Memory B cell (primary cell): ENCODE results near the gene GSK3B.
A peak's percentile ranks its signal among the peaks of the same experiment; 100 is the strongest.
"Not testable (repeated sequence)": the region's sequence is repeated elsewhere in the genome, so short reads cannot be mapped to it uniquely, and the experiment has no call there.

Source experiments
- ATAC-seq: fragments of 150-1000 bp; cut with Tn5 transposase; 2 replicates; pipeline ENCODE4 v1.10.0; 2021; ENCODE audit warnings: low read depth, mild to moderate bottlenecking, moderate library complexity
- DNase-seq, 2 donors: peaks; one replicate each; pipeline ENCODE4 v3.0.0; 2022; ENCODE audit warnings: low spot score in 2 of 2
- H3K27ac Mint-ChIP-seq: one replicate; pipeline ENCODE4 v1.8.0; 2022; ENCODE audit warnings: mild to moderate bottlenecking, moderate library complexity, mixed read lengths
- H3K27me3 Mint-ChIP-seq: one replicate; pipeline ENCODE4 v1.8.0; 2022; ENCODE audit warnings: mixed read lengths
- H3K36me3 Mint-ChIP-seq: one replicate; pipeline ENCODE4 v1.8.0; 2022; ENCODE audit warnings: mild to moderate bottlenecking, mixed read lengths
- H3K4me1 Mint-ChIP-seq: one replicate; pipeline ENCODE4 v1.8.0; 2022; ENCODE audit warnings: mixed read lengths
- H3K4me3 Mint-ChIP-seq: one replicate; pipeline ENCODE4 v1.8.0; 2022; ENCODE audit warnings: mild to moderate bottlenecking, moderate library complexity, mixed read lengths
- H3K9me3 Mint-ChIP-seq: one replicate; pipeline ENCODE4 v1.8.0; 2022; ENCODE audit warnings: mixed read lengths

GSK3B gene

DNA sequence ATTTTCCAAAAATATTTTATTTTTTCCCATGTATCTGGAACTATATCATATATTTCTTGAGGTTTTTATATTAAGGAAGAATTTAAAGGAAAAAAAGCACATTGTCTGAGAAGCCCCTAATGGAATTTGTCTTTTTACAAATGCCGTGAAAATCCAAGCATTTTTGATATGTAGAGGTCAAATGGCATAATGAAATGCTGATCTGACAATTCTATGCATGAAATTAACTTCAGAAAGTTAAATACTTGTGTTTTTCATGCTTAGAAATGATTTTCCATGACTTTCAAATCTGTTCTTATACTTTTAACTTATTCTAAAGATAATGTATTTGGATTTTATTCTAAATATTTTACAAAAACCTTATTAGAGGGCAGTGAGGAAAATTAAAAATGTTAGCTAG is 193.1 kb downstream of the GSK3B start:
- Mint-ChIP-seq H3K4me3 (no peak overlapping the region), H3K36me3 (peaks cover 8% of the 10 kb centered on the region), H3K9me3 (no peaks in the 10 kb centered on the region), H3K27me3 (no peaks in the 10 kb centered on the region), H3K4me1 (no peaks in the 10 kb centered on the region), H3K27ac (no peak overlapping the region)
- DNase-seq: no peak
- no peak for ATAC-seq

DNA sequence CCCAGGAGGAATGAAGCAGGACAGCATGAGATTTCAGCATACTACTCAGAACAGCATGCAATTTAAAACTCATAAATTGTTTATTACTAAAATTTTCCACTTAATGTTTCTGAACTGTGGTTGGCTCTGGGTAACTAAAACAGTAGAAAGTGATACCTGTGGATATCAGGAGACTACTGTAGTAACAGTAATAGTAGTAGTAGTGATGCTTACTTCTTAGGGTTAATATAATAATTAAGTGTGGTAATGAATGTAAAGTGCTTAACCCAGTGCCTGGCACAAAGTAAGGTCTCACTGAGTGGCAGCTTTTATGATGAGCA is 195.1 kb downstream of the GSK3B start:
- Mint-ChIP-seq H3K27me3 (no peaks in the 10 kb centered on the region), H3K9me3 (no peaks in the 10 kb centered on the region), H3K36me3 (peaks cover 5% of the 10 kb centered on the region), H3K27ac (no peak overlapping the region), H3K4me1 (no peaks in the 10 kb centered on the region), H3K4me3 (no peak overlapping the region)
- ATAC-seq (no peak), DNase-seq (no peak)

DNA sequence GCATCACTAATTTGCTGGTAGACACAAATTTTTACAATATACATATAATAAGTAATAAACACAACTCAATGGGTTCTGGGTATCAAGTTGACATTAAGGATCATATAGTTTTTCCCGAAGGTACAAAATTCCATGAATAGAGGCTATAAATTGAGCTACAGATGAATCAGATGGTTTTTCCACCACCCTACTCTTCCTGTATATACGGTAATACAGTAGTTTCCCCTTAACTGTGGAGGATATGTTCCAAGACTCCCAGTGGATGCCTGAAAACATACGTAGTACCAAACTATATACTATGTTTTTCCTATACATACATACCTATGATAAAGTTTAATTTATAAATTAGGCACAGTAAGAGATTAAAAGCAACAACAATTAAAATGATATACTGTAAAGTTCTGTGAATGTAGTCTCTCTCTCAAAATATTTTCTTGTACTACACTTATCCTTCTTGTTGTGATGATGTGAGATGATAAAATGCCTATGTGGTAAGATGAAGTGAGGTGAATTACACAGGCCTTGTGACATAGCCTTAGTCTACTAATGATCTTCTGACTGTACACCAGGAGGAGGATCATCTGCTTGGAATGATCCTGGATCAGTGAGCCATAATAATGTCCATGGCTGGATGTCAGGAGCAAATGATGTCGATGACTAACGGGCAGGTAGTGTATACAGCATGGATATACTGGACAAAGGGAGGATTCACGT is 195.6 kb downstream of the GSK3B start:
- Mint-ChIP-seq H3K36me3 (peaks cover 4% of the 10 kb centered on the region), H3K4me1 (no peaks in the 10 kb centered on the region), H3K4me3 (no peak overlapping the region), H3K27me3 (no peaks in the 10 kb centered on the region), H3K9me3 (no peaks in the 10 kb centered on the region), H3K27ac (no peak overlapping the region)
- DNase-seq: no peak
- no peak for ATAC-seq

DNA sequence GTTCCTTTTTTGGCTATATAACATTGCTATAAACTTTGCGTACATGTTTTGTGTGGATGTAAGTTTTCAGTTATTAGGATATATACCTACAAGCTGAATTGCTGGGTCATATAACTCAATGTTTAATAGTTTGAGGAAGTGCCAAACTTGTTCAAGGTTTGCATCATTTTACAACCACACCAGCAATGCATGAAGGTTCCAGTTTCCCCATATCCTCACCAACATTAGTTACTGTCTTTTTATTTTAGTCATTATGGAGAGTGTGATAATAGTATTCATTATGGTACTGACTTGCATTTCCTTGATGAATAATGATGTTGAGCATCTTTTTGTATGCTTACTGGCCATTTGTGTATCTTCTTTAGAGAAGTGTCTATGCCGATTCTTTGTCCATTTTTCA is 200.1 kb downstream of the GSK3B start:
- Mint-ChIP-seq H3K27me3 (no peaks in the 10 kb centered on the region), H3K9me3 (peaks cover 3% of the 10 kb centered on the region), H3K4me1 (no peaks in the 10 kb centered on the region), H3K4me3 (no peak overlapping the region), H3K27ac (no peak overlapping the region), H3K36me3 (peaks cover 13% of the 10 kb centered on the region)
- DNase-seq (no peak), ATAC-seq (no peak)

DNA sequence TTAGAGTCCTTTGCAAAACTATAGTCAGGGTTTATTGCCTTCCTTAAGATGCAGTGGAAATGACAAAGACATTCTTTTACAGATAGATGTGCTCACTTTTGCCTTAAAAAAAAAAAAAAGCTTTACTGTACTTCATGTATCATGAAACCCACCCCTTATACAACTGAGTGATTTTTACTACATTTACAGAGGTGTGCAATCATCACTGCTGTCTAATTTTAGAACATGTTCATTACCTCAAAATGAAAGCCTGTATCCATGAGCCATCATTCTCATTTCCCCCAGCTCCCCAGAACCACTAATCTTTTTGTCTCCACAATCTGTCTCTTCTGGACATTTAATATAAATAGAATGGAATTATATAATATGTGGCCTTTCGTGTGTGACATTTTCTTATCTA is 200.5 kb downstream of the GSK3B start:
- ATAC-seq (no peak), DNase-seq (no peak)
- H3K9me3 Mint-ChIP-seq: peaks cover 5% of the 10 kb centered on the region
- H3K4me1 Mint-ChIP-seq: no peaks in the 10 kb centered on the region
- no peak overlapping the region for H3K4me3 Mint-ChIP-seq
- peak overlapping the region; percentile 41 for H3K27ac Mint-ChIP-seq
- no peaks in the 10 kb centered on the region for H3K27me3 Mint-ChIP-seq
- H3K36me3 Mint-ChIP-seq: peaks cover 13% of the 10 kb centered on the region

DNA sequence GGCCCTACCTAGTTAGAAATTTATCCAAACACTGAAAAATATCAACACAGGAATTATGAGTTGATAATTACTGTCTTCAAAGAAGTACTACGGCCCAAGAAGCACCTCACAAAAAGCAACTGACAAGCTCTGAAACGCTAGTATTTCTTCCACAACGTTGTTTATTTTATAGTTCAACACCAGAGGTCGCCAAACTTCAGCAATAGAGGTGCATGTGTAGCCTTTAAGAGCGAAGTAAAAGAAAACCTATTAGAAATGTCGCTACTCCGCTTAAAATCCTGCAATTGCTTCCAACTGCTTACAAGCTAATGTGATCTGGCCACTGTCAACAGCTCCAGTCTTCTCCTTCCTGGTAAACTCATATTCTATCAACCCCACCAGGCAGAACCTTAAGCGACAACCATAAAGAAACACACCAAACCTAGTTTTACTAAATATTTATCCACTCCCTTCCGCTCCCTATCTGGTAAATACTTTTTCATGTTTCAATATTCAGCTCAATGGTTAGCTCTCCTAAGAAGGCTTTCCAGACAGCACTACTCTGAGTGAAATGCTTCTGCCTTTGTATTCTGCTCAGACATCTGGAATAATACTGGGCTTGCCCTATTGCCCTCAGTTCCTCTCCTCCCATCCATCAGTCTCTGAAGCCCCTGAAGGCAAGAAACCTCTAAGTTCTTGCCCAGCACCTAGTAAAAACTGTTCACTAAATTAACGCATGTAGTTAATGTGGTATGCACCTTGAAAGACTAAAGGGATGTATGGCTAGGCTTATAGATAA is 202.1 kb downstream of the GSK3B start:
- no peaks in the 10 kb centered on the region for H3K4me1 Mint-ChIP-seq

DNA sequence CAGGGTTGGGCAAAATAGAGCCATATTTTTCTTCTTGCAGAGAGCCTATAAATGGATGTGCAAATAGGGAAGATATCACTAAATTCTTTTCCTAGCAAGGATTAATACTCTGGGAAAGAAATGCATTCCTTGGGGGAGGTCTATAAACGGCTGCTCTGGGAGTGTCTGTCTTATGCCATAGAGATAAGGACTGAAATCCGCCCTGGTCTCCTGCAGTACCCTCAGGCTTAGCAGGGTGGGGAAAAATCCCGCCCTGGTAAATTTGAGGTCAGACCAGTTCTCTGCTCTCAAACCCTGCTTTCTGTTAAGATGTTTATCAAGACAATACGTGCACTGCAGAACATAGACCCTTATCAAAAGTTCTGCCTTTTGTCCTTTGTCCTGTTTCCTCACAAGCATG is 205.6 kb downstream of the GSK3B start:
- not testable (repeated sequence) for ATAC-seq, H3K4me3 Mint-ChIP-seq, DNase-seq, H3K27me3 Mint-ChIP-seq, H3K9me3 Mint-ChIP-seq, H3K27ac Mint-ChIP-seq, H3K4me1 Mint-ChIP-seq
- H3K36me3 Mint-ChIP-seq: peaks cover 40% of the 10 kb centered on the region

More for the DNA sequence above, 202.1 kb downstream of the GSK3B start:
- H3K4me3 Mint-ChIP-seq: no peak overlapping the region
- H3K27me3 Mint-ChIP-seq: no peaks in the 10 kb centered on the region
- peaks cover 8% of the 10 kb centered on the region for H3K9me3 Mint-ChIP-seq
- DNase-seq (peak; percentile 30 to 43), ATAC-seq (peak; percentile 62)
- peaks cover 26% of the 10 kb centered on the region for H3K36me3 Mint-ChIP-seq
- no peak overlapping the region for H3K27ac Mint-ChIP-seq

DNA sequence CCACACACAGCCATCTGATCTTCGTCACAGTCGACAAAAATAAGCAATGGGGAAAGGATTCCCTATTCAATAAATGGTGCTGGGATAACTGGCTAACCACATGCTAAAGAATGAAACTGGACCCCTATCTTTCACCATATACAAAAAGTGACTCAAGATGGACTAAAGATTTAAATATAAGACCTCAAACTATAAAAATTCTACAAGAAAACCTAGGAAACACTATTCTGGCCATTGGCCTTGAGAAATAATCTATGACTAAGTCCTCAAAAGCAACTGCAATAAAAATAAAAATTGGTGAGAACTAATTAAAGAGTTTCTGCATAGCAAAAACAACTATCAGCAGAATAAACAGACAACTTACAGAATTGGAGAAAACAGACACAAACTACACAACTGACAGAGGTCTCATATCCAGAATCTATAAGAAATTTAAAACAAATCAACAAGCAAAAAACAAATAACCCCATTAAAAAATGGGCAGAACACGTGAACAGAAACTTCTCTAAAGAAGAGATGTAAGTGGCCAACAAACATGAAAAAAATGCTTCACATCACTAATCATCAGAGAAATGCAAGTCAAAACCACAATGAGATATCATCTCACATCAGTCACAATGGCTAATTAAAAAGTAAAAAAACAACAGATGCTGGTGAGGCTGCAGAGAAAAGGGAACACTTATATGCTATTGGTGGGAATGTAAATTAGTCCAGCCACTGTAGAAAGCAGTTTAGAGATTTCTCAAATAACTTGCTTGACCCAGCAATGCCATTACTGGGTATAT is 208.3 kb downstream of the GSK3B start:
- no peak for ATAC-seq
- peaks cover 46% of the 10 kb centered on the region for H3K36me3 Mint-ChIP-seq
- H3K4me1 Mint-ChIP-seq: peaks cover 3% of the 10 kb centered on the region
- DNase-seq: no peak
- peaks cover 9% of the 10 kb centered on the region for H3K9me3 Mint-ChIP-seq
- H3K27ac Mint-ChIP-seq: no peak overlapping the region
- no peak overlapping the region for H3K4me3 Mint-ChIP-seq
- H3K27me3 Mint-ChIP-seq: no peaks in the 10 kb centered on the region

DNA sequence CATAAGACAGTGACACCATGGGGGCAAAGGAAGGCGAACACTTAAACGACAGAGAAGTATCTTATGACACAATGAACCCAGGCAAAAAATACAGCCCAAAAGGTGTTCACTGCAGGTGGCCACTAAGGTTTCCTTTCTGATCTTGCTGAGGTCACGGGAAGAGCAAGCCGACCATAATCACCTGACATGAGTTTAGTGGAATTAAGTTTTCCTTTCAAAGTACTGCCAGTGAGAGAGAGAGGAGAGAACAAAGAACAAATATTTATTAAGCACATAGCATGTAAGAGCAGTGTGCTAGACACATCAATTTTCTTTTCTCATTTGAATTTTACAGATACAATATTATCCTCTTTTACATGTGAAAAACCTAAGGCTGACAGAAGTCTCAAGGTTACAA is 210.1 kb downstream of the GSK3B start:
- peaks cover 5% of the 10 kb centered on the region for H3K9me3 Mint-ChIP-seq
- DNase-seq (no peak), ATAC-seq (no peak)
- H3K27ac Mint-ChIP-seq: no peak overlapping the region
- no peaks in the 10 kb centered on the region for H3K27me3 Mint-ChIP-seq
- peaks cover 3% of the 10 kb centered on the region for H3K4me1 Mint-ChIP-seq
- H3K36me3 Mint-ChIP-seq: peaks cover 45% of the 10 kb centered on the region
- H3K4me3 Mint-ChIP-seq: no peak overlapping the region

DNA sequence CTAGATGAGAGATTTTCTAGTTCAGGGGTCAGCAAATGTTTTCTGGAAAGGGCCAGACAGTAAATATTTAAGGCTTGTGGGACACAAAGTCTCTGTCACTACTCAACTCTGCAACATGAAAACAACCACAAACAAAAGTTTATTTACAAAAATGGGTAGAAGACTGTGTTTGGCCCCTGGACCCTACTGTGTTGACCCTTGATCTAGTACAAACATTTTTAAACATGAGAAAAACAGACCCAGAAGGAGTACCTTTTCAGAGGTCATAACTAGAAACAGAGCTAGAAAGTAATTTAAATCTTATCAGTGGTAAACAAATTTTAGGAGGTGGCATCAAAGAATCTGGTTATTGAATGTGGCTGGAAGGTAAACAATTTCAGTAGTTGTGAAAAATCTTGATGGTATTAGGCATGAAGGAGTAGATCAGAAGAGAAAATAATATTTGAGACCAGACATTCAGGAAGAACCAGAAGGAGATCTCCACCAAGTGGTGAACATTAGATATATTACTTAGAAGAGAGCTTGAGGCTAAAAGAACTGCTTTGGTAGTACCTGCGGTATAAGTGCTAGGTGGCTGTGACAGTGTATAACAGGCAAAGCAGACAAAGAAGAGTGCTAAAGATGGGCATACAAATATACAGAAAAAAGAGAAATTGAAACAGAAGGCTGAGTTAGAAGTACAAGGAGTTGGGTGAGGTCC is 210.6 kb downstream of the GSK3B start:
- no peak overlapping the region for H3K4me3 Mint-ChIP-seq
- H3K9me3 Mint-ChIP-seq: peaks cover 3% of the 10 kb centered on the region
- H3K36me3 Mint-ChIP-seq: peaks cover 41% of the 10 kb centered on the region
- DNase-seq: no peak
- peaks cover 3% of the 10 kb centered on the region for H3K4me1 Mint-ChIP-seq
- no peak overlapping the region for H3K27ac Mint-ChIP-seq
- ATAC-seq: no peak
- no peaks in the 10 kb centered on the region for H3K27me3 Mint-ChIP-seq

DNA sequence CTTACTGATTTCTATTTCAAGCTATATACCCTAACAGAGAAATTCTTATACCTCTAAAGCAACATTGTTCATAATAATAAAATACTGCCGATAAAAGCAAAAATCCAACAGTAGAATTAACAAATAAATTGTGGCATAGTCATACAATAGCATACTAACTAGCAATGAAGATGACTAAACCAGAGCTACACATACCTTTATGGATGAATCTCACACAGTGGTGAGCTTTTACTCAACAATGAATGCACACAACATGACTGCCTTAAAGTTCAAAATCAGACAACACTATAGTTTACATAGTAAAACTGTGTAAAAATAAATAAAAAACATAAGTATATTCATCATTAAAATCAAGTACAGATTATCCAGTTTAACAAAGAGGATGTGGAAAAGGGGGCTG is 213.3 kb downstream of the GSK3B start:
- H3K4me3 Mint-ChIP-seq: no peak overlapping the region
- ATAC-seq: no peak
- H3K27ac Mint-ChIP-seq: no peak overlapping the region
- H3K27me3 Mint-ChIP-seq: no peaks in the 10 kb centered on the region
- no peaks in the 10 kb centered on the region for H3K9me3 Mint-ChIP-seq
- DNase-seq: no peak
- H3K4me1 Mint-ChIP-seq: no peaks in the 10 kb centered on the region
- H3K36me3 Mint-ChIP-seq: peaks cover 23% of the 10 kb centered on the region

DNA sequence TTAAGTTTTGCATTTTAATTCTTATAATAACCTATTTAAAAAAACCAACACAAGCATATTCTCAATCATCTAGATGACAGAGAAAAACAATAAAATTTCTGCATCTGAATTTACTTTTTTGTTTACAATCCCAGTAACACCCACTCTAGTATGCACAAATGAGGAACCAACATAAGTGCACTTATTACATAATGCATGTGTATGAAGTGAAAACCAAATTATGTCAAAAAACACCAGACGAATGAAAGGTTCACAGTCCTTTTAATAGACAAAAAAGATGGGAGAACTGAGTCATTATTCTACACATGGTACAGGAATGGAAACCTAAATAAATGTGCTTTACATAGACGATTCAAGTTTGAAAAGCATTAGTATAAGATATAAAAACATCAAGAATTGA is 220.6 kb downstream of the GSK3B start:
- H3K4me1 Mint-ChIP-seq: peaks cover 3% of the 10 kb centered on the region
- no peak overlapping the region for H3K27ac Mint-ChIP-seq
- H3K9me3 Mint-ChIP-seq: no peaks in the 10 kb centered on the region
- no peak overlapping the region for H3K4me3 Mint-ChIP-seq
- no peak for ATAC-seq
- H3K27me3 Mint-ChIP-seq: no peaks in the 10 kb centered on the region
- H3K36me3 Mint-ChIP-seq: peaks cover 11% of the 10 kb centered on the region
- DNase-seq: no peak

DNA sequence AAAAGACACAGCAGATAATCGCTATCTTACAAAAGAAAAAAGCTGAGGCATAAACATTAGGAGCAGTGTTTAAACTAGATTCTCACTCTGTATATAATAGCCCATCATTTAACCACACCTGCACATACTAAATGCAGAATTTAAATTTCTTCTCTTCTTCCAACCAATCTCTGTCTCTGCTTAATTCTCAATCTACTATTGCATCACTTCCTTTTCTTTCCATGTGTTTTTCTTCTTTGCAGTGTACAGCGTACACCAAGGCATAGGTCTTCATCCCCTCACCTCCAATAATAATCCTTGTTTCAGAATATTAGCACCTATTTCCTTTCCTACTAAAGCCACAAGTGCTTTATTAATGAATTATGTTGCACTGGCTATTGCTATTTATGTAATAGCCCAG is 221.5 kb downstream of the GSK3B start:
- no peak overlapping the region for H3K27ac Mint-ChIP-seq
- H3K9me3 Mint-ChIP-seq: no peaks in the 10 kb centered on the region
- no peak for ATAC-seq
- peaks cover 3% of the 10 kb centered on the region for H3K4me1 Mint-ChIP-seq
- no peak for DNase-seq
- no peaks in the 10 kb centered on the region for H3K27me3 Mint-ChIP-seq
- no peak overlapping the region for H3K4me3 Mint-ChIP-seq
- H3K36me3 Mint-ChIP-seq: peaks cover 13% of the 10 kb centered on the region

DNA sequence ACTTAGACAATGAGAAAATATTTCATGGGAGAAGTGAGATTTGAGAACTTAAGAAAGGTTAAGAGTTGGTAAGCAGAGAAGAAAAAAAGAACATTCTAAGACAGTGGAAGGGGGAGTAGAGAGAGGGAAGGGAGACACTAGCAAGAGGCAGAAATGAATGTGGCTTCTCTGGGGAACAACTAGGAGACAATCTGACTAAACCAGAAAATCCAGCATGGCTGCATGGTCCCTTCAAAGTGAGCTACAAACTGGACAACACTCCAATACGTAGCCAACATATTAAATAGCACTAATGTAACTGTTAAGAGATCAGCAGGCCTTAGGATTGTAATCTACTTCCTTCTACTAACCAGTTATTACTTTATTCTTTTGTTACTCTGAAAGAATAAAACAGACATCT is 222.7 kb downstream of the GSK3B start:
- Mint-ChIP-seq H3K27me3 (no peaks in the 10 kb centered on the region), H3K4me3 (no peak overlapping the region), H3K36me3 (peaks cover 14% of the 10 kb centered on the region), H3K27ac (no peak overlapping the region), H3K4me1 (peaks cover 3% of the 10 kb centered on the region), H3K9me3 (no peaks in the 10 kb centered on the region)
- ATAC-seq: no peak
- DNase-seq: no peak
